ENCODE measurements around the gene FLOT1. TPM values are rescaled to one million over a fixed set of nuclear protein-coding genes. Genes with fewer than 3 reads are reported as not detected.
A peak's percentile ranks its signal among the peaks of the same experiment; 100 is the strongest.

Gene FLOT1
- total and polyA plus RNA-seq, 9 of the 15 experiments (the other 6 are each of a cell fraction or from before 2014, with no cell fraction given), result 11.7 to 149 (median 118) TPM

- TF ChIP-seq ZNF165 (CRISPR knock-in tag; IDR thresholded peaks at IDR 0.05; ENCODE audit: borderline replicate concordance) (no peak), PTTG1 (tag; IDR thresholded peaks at IDR 0.05; ENCODE audit: low read depth) (no peak), MTA1 (IDR thresholded peaks at IDR 0.05; ENCODE audit: borderline replicate concordance) (no peak; the same call in 1 of the 2 replicates), ZNF23 (CRISPR knock-in tag; IDR thresholded peaks at IDR 0.05) (no peak), BCOR (IDR thresholded peaks at IDR 0.05) (no peak), ILK (tag; IDR thresholded peaks at IDR 0.05; ENCODE audit: borderline replicate concordance, low read depth) (no peak), HNRNPH1 (optimal IDR thresholded peaks at IDR 0.05; ENCODE audit: low read depth, low read length) (no peak), WHSC1 (IDR thresholded peaks at IDR 0.05; ENCODE audit: low read length) (no peak), ZNF140 (CRISPR knock-in tag; IDR thresholded peaks at IDR 0.05) (no peak), ZNF76 (CRISPR knock-in tag; IDR thresholded peaks at IDR 0.05; ENCODE audit: borderline replicate concordance) (no peak), MAX (CRISPR knock-in tag; IDR thresholded peaks at IDR 0.05) (peak; percentile 60), FOXP1 (CRISPR knock-in tag; IDR thresholded peaks at IDR 0.05) (no peak), ATF7 (IDR thresholded peaks at IDR 0.05) (peak; percentile 39), IRF9 (tag; IDR thresholded peaks at IDR 0.05) (no peak), PRPF4 (IDR thresholded peaks at IDR 0.05; ENCODE audit: insufficient read depth, low read depth, low read length, poor library complexity, severe bottlenecking) (no peak), MCM2 (IDR thresholded peaks at IDR 0.05; ENCODE audit: low read depth) (no peak), RFX7 (CRISPR knock-in tag; IDR thresholded peaks at IDR 0.05) (no peak), ZNF316 (IDR thresholded peaks at IDR 0.05) (no peak), ZNF184 (CRISPR knock-in tag; IDR thresholded peaks at IDR 0.05) (no peak), ERF (CRISPR knock-in tag; IDR thresholded peaks at IDR 0.05) (no peak), ELK3 (CRISPR knock-in tag; IDR thresholded peaks at IDR 0.05) (no peak), MED1 (CRISPR knock-in tag; IDR thresholded peaks at IDR 0.05; ENCODE audit: borderline replicate concordance) (no peak), TAF15 (IDR thresholded peaks at IDR 0.05; ENCODE audit: low read depth, low read length) (no peak), THRAP3 (IDR thresholded peaks at IDR 0.05; ENCODE audit: borderline replicate concordance) (no peak), PREB (CRISPR knock-in tag; IDR thresholded peaks at IDR 0.05) (no peak), TEAD2 (tag; IDR thresholded peaks at IDR 0.05) (no peak), CBX2 (IDR thresholded peaks at IDR 0.05; ENCODE audit: insufficient read depth, low read length, poor library complexity, severe bottlenecking) (no peak), ZC3H4 (CRISPR knock-in tag; IDR thresholded peaks at IDR 0.05; ENCODE audit: borderline replicate concordance) (no peak)
Observed at GRCh38 chr6:30690403-30691207, 51.9 kb downstream of the FLOT1 start, which contains the start of gene NRM (continued).
